HepG2 (cell line): ENCODE measurements around the gene CHMP4B. TPM values are rescaled to one million over a fixed set of nuclear protein-coding genes. Genes with fewer than 3 reads are reported as not detected.
A peak's percentile ranks its signal among the peaks of the same experiment; 100 is the strongest.

Experiments used
- FOXA1 ChIP-seq, 2 experiments: fragments of 450-650 bp in 1 of 2; sonication (generic) in 1 of 2; formaldehyde crosslinking in 1 of 2; IDR thresholded peaks; 2 replicates each; pipeline versions ENCODE4 v1.4.0 to v1.6.1; 2016 to 2020; ENCODE audit warnings: missing genetic modification reagents in 1 of 2
- ISL2 ChIP-seq: sonication (generic); formaldehyde crosslinking; IDR thresholded peaks from 2 replicates; pipeline ENCODE4 v1.5.0; 2020; ENCODE audit warnings: missing genetic modification reagents
- NFYC ChIP-seq: IDR thresholded peaks from 2 replicates; pipeline ENCODE4 v1.6.1; 2016; ENCODE audit warnings: missing genetic modification reagents, missing compliant biosample characterization
- NR2F2 ChIP-seq: IDR thresholded peaks from 2 replicates; pipeline ENCODE4 v1.6.1; 2012; ENCODE audit warnings: low read depth, inconsistent platforms, borderline replicate concordance
- POLR2G ChIP-seq: fragments of 200-400 bp; formaldehyde crosslinking; IDR thresholded peaks from 2 replicates; pipeline ENCODE4 v1.6.1; 2018; ENCODE audit warnings: mild to moderate bottlenecking, low read depth, low read length, moderate library complexity
- SALL2 ChIP-seq: sonication (generic); formaldehyde crosslinking; IDR thresholded peaks from 2 replicates; pipeline ENCODE4 v1.8.1; 2023; ENCODE audit warnings: mild to moderate bottlenecking, missing genetic modification reagents, inconsistent platforms
- ZNF256 ChIP-seq: sonication (generic); formaldehyde crosslinking; conservative IDR thresholded peaks from 2 replicates; pipeline ENCODE4 v1.4.0; 2020; ENCODE audit warnings: missing genetic modification reagents
- ZNF468 ChIP-seq: sonication (generic); formaldehyde crosslinking; IDR thresholded peaks from 2 replicates; pipeline ENCODE4 v1.8.0; 2022; ENCODE audit warnings: mild to moderate bottlenecking, moderate library complexity, missing genetic modification reagents
- ZZZ3 ChIP-seq: sonication (generic); formaldehyde crosslinking; IDR thresholded peaks from 2 replicates; pipeline ENCODE4 v1.4.0; 2020; ENCODE audit warnings: missing genetic modification reagents, mild to moderate bottlenecking, borderline replicate concordance
- polyA plus RNA-seq, 8 experiments: library from polyadenylated mRNA; depleted of rRNA in 3 of 8; stranded (reverse) in 7 of 8; unstranded in 1 of 8; fragments of >200 nt; fragmentation: Illumina TruSeq in 4 of 8; extraction: Trizol in 4 of 8; gene quantifications; 2 replicates each; pipeline versions ENCODE4 v1.2.1 to v1.2.3, GENCODE V29; 2011 to 2016; ENCODE audit warnings: low read depth in 4 of 8, missing spikeins in 1 of 8, mixed read lengths in 1 of 8; ENCODE audit not compliant: insufficient read depth in 1 of 8
- total RNA-seq, 5 experiments: library from RNA; depleted of rRNA; stranded (reverse); fragments of >200 nt; fragmentation: Illumina TruSeq; extraction: Trizol; gene quantifications; 2 replicates each; pipeline ENCODE4 v1.2.3, GENCODE V29; 2016; ENCODE audit warnings: low read depth in 1 of 5
- TF ChIP-seq, protein P1 (sequence below): sonication (generic); formaldehyde crosslinking; conservative IDR thresholded peaks from 2 replicates; pipeline ENCODE4 v1.4.0; 2020; ENCODE audit warnings: mild to moderate bottlenecking, missing genetic modification reagents, moderate library complexity
- TF ChIP-seq, protein P2 (sequence below): IDR thresholded peaks from 2 replicates; pipeline ENCODE4 v1.4.0; 2020; ENCODE audit warnings: mild to moderate bottlenecking, missing genetic modification reagents
- TF ChIP-seq, protein P3 (sequence below): sonication (generic); formaldehyde crosslinking; IDR thresholded peaks from 2 replicates; pipeline ENCODE4 v1.4.0; 2020; ENCODE audit warnings: missing genetic modification reagents
- TF ChIP-seq, protein P4 (sequence below): sonication (generic); formaldehyde crosslinking; IDR thresholded peaks from 2 replicates; pipeline ENCODE4 v1.4.0; 2020; ENCODE audit warnings: missing genetic modification reagents, mild to moderate bottlenecking, borderline replicate concordance

CHMP4B gene
- total and polyA plus RNA-seq, 2 of the 13 experiments (the other 11 are each of a cell fraction or from before 2014, with no cell fraction given): 40.1 to 45.6 TPM

DNA sequence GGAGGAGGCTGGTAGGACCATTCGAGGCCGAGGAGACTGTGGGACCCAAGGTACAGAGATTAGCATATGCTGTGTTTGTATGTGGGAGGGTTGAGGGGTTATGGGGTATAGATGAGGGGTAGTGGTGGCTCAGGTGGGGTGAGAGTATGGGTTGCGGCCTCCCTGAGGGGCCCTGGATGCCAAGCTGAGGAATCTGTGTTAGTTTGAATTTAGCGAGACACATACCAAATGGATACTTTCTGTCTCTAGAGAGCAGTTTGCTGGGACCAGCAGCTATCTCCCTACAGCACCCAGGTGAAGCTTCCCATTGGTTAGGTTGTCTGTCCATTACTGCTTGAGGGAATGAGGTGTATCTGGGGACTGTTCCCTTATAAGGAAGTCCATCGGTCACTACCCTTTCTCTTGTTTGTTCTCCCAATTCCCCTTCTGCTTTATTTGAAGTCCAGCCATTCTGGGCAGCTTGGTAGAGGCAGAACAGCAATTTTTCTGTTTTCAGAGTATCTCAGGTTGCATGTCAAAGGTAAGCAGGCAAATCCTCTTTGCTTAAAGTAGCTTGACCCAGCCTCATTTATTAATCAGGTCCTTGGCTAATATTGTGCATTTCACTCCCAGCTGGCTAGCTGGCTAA, 15.2 kb downstream of the CHMP4B start (continued):
- TF ChIP-seq, protein P1, sequence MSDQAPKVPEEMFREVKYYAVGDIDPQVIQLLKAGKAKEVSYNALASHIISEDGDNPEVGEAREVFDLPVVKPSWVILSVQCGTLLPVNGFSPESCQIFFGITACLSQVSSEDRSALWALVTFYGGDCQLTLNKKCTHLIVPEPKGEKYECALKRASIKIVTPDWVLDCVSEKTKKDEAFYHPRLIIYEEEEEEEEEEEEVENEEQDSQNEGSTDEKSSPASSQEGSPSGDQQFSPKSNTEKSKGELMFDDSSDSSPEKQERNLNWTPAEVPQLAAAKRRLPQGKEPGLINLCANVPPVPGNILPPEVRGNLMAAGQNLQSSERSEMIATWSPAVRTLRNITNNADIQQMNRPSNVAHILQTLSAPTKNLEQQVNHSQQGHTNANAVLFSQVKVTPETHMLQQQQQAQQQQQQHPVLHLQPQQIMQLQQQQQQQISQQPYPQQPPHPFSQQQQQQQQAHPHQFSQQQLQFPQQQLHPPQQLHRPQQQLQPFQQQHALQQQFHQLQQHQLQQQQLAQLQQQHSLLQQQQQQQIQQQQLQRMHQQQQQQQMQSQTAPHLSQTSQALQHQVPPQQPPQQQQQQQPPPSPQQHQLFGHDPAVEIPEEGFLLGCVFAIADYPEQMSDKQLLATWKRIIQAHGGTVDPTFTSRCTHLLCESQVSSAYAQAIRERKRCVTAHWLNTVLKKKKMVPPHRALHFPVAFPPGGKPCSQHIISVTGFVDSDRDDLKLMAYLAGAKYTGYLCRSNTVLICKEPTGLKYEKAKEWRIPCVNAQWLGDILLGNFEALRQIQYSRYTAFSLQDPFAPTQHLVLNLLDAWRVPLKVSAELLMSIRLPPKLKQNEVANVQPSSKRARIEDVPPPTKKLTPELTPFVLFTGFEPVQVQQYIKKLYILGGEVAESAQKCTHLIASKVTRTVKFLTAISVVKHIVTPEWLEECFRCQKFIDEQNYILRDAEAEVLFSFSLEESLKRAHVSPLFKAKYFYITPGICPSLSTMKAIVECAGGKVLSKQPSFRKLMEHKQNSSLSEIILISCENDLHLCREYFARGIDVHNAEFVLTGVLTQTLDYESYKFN (CRISPR knock-in tag): 0 out of 2 replicates have a peak, but pooled peaks have one; percentile 3
- TF ChIP-seq ZNF468 (CRISPR knock-in tag): no peak
- peak; percentile 84 for TF ChIP-seq NFYC (CRISPR knock-in tag)
- TF ChIP-seq SALL2 (CRISPR knock-in tag): no peak
- no peak for TF ChIP-seq POLR2G
- no peak for TF ChIP-seq NR2F2
- TF ChIP-seq ZZZ3 (CRISPR knock-in tag): no peak
- TF ChIP-seq FOXA1 (IDR thresholded peaks at IDR 0.05): no peak
- 0 out of 2 replicates have a peak, but pooled peaks have one; percentile 5 for TF ChIP-seq FOXA1 (CRISPR knock-in tag; IDR thresholded peaks at IDR 0.05)
- TF ChIP-seq, protein P2, sequence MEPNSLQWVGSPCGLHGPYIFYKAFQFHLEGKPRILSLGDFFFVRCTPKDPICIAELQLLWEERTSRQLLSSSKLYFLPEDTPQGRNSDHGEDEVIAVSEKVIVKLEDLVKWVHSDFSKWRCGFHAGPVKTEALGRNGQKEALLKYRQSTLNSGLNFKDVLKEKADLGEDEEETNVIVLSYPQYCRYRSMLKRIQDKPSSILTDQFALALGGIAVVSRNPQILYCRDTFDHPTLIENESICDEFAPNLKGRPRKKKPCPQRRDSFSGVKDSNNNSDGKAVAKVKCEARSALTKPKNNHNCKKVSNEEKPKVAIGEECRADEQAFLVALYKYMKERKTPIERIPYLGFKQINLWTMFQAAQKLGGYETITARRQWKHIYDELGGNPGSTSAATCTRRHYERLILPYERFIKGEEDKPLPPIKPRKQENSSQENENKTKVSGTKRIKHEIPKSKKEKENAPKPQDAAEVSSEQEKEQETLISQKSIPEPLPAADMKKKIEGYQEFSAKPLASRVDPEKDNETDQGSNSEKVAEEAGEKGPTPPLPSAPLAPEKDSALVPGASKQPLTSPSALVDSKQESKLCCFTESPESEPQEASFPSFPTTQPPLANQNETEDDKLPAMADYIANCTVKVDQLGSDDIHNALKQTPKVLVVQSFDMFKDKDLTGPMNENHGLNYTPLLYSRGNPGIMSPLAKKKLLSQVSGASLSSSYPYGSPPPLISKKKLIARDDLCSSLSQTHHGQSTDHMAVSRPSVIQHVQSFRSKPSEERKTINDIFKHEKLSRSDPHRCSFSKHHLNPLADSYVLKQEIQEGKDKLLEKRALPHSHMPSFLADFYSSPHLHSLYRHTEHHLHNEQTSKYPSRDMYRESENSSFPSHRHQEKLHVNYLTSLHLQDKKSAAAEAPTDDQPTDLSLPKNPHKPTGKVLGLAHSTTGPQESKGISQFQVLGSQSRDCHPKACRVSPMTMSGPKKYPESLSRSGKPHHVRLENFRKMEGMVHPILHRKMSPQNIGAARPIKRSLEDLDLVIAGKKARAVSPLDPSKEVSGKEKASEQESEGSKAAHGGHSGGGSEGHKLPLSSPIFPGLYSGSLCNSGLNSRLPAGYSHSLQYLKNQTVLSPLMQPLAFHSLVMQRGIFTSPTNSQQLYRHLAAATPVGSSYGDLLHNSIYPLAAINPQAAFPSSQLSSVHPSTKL (CRISPR knock-in tag): peak; percentile 18; the same call in 1 of the 2 replicates
- TF ChIP-seq, protein P3, sequence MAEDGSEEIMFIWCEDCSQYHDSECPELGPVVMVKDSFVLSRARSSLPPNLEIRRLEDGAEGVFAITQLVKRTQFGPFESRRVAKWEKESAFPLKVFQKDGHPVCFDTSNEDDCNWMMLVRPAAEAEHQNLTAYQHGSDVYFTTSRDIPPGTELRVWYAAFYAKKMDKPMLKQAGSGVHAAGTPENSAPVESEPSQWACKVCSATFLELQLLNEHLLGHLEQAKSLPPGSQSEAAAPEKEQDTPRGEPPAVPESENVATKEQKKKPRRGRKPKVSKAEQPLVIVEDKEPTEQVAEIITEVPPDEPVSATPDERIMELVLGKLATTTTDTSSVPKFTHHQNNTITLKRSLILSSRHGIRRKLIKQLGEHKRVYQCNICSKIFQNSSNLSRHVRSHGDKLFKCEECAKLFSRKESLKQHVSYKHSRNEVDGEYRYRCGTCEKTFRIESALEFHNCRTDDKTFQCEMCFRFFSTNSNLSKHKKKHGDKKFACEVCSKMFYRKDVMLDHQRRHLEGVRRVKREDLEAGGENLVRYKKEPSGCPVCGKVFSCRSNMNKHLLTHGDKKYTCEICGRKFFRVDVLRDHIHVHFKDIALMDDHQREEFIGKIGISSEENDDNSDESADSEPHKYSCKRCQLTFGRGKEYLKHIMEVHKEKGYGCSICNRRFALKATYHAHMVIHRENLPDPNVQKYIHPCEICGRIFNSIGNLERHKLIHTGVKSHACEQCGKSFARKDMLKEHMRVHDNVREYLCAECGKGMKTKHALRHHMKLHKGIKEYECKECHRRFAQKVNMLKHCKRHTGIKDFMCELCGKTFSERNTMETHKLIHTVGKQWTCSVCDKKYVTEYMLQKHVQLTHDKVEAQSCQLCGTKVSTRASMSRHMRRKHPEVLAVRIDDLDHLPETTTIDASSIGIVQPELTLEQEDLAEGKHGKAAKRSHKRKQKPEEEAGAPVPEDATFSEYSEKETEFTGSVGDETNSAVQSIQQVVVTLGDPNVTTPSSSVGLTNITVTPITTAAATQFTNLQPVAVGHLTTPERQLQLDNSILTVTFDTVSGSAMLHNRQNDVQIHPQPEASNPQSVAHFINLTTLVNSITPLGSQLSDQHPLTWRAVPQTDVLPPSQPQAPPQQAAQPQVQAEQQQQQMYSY (CRISPR knock-in tag): no peak
- TF ChIP-seq ZNF256 (CRISPR knock-in tag): no peak
- TF ChIP-seq, protein P4, sequence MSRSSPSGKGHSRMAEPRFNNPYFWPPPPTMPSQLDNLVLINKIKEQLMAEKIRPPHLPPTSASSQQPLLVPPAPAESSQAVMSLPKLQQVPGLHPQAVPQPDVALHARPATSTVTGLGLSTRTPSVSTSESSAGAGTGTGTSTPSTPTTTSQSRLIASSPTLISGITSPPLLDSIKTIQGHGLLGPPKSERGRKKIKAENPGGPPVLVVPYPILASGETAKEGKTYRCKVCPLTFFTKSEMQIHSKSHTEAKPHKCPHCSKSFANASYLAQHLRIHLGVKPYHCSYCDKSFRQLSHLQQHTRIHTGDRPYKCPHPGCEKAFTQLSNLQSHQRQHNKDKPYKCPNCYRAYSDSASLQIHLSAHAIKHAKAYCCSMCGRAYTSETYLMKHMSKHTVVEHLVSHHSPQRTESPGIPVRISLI (CRISPR knock-in tag): no peak
- TF ChIP-seq ISL2: no peak
